Measurements from ENCODE around the gene MCF2. TPM values are rescaled to one million over a fixed set of nuclear protein-coding genes. Genes with fewer than 3 reads are reported as not detected.

MCF2 gene
- total RNA-seq, 1 experiment from 2014 or later, result not detected

DNA sequence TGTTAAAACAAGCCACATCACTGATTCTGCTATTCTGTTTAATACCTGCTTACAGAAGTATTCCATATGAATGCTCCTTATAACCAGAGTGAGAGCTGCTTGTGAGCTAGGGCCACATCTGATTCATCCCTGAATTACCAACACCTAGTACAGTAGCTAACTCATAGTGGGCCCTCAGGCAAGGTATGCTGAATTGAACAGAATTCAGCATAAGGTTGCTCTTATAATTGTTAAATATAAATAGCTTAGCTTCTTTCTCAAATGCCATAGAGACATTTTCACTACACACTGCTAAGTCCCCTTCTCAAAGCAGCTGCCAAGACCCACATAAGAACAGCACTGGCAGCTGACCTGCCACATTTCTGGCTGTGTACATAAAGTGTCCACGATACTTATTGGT lies 27.0 kb upstream of the MCF2 start:
- Histone ChIP-seq H3K9me2 (ENCODE audit: insufficient read depth) (no peaks in the 10 kb centered on the region), H3K27ac (no peak overlapping the region), H4K20me1 (ENCODE audit: insufficient read depth) (no peaks in the 10 kb centered on the region), H3F3A (ENCODE audit: insufficient read depth, low read depth) (peaks cover 10% of the 10 kb centered on the region; the same call in 1 of the 2 replicates), H3K27me3 (ENCODE audit: insufficient read depth, low read depth) (no peaks in the 10 kb centered on the region), H3K4me3 (no peak overlapping the region), H3K79me2 (ENCODE audit: low read depth) (no peaks in the 10 kb centered on the region), H3K4me2 (no peak overlapping the region), H3K9me3 (ENCODE audit: insufficient read depth, low read depth) (no peaks in the 10 kb centered on the region), H2AFZ (no peak overlapping the region), H3K36me3 (ENCODE audit: low read depth) (no peaks in the 10 kb centered on the region), H3K4me1 (replicated peaks; ENCODE audit: insufficient read depth) (peaks cover 10% of the 10 kb centered on the region)
- DNase-seq, result no peak
- no peak for TF ChIP-seq EZH2 (IDR thresholded peaks at IDR 0.05; ENCODE audit: low read depth)
- intact Hi-C loops (cut with micrococcal nuclease; ENCODE audit: unreplicated experiment), result no loop called here
- no TSS peak for BruUV-seq (replicated peaks)
- POLR2A ChIA-PET (ENCODE audit: unreplicated experiment), result no interaction called here
- CTCF ChIA-PET, result no interaction called here

- Histone ChIP-seq H3K9me3 (ENCODE audit: insufficient read depth, low read depth) (no peaks in the 10 kb centered on the region), H3K79me2 (ENCODE audit: low read depth) (no peaks in the 10 kb centered on the region), H3K36me3 (ENCODE audit: low read depth) (no peaks in the 10 kb centered on the region), H3F3A (ENCODE audit: insufficient read depth, low read depth) (no peaks in the 10 kb centered on the region), H2AFZ (no peak overlapping the region), H3K4me3 (no peak overlapping the region), H3K27ac (no peak overlapping the region), H3K4me1 (replicated peaks; ENCODE audit: insufficient read depth) (no peaks in the 10 kb centered on the region), H3K9me2 (ENCODE audit: insufficient read depth) (no peaks in the 10 kb centered on the region), H3K27me3 (ENCODE audit: insufficient read depth, low read depth) (no peaks in the 10 kb centered on the region), H3K4me2 (no peak overlapping the region), H4K20me1 (ENCODE audit: insufficient read depth) (no peaks in the 10 kb centered on the region)
- intact Hi-C loops (cut with micrococcal nuclease; ENCODE audit: unreplicated experiment), result no loop called here
- TF ChIP-seq EZH2 (IDR thresholded peaks at IDR 0.05; ENCODE audit: low read depth), result no peak
- TF ChIP-seq, protein P1, sequence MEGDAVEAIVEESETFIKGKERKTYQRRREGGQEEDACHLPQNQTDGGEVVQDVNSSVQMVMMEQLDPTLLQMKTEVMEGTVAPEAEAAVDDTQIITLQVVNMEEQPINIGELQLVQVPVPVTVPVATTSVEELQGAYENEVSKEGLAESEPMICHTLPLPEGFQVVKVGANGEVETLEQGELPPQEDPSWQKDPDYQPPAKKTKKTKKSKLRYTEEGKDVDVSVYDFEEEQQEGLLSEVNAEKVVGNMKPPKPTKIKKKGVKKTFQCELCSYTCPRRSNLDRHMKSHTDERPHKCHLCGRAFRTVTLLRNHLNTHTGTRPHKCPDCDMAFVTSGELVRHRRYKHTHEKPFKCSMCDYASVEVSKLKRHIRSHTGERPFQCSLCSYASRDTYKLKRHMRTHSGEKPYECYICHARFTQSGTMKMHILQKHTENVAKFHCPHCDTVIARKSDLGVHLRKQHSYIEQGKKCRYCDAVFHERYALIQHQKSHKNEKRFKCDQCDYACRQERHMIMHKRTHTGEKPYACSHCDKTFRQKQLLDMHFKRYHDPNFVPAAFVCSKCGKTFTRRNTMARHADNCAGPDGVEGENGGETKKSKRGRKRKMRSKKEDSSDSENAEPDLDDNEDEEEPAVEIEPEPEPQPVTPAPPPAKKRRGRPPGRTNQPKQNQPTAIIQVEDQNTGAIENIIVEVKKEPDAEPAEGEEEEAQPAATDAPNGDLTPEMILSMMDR (conservative IDR thresholded peaks at IDR 0.05), result no peak
- ChIA-PET CTCF (no interaction called here), POLR2A (ENCODE audit: unreplicated experiment) (no interaction called here)
- no peak for DNase-seq
- no TSS peak for BruUV-seq (replicated peaks)
Observed at GRCh38 chrX:139725720-139726119, 17.8 kb upstream of the MCF2 start.

DNA sequence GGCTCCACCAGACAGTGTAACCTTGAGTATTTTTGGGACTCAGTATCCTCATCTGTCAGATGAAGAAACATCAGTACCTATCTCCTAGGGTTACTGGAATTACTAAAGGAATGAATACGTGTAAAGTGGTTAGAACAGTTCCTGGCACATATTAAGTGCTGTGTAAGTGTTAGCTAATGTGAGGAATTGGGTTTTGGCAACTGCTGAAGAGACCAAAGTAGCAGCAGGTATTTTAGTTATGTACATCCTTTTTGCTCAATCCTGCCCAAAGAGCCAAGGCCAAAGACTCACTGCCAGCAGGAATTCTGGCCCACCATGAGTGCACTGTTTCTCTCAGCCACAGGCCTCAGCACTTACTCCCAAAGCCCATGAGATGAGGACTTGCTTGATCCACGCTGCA lies 16.7 kb upstream of the MCF2 start:
- H2AFZ ChIP-seq, result no peak overlapping the region
- no peaks in the 10 kb centered on the region for H3K4me1 ChIP-seq (replicated peaks; ENCODE audit: insufficient read depth)
- H3K36me3 ChIP-seq (ENCODE audit: low read depth), result no peaks in the 10 kb centered on the region
- no peaks in the 10 kb centered on the region for H3K9me2 ChIP-seq (ENCODE audit: insufficient read depth)
- ChIA-PET POLR2A (ENCODE audit: unreplicated experiment) (no interaction called here), CTCF (no interaction called here)
- no peak overlapping the region for H3K27ac ChIP-seq
- no peak overlapping the region for H3K4me2 ChIP-seq
- intact Hi-C loops (cut with micrococcal nuclease; ENCODE audit: unreplicated experiment), result no loop called here
- no peaks in the 10 kb centered on the region for H3K79me2 ChIP-seq (ENCODE audit: low read depth)
- no peaks in the 10 kb centered on the region for H4K20me1 ChIP-seq (ENCODE audit: insufficient read depth)
- no peaks in the 10 kb centered on the region for H3K27me3 ChIP-seq (ENCODE audit: insufficient read depth, low read depth)
- H3K4me3 ChIP-seq, result no peak overlapping the region
- no TSS peak for BruUV-seq (replicated peaks)
- no peaks in the 10 kb centered on the region for H3K9me3 ChIP-seq (ENCODE audit: insufficient read depth, low read depth)
- H3F3A ChIP-seq (ENCODE audit: insufficient read depth, low read depth), result no peaks in the 10 kb centered on the region
- no peak for DNase-seq
- TF ChIP-seq EZH2 (IDR thresholded peaks at IDR 0.05; ENCODE audit: low read depth), result no peak
- TF ChIP-seq, protein P1 (conservative IDR thresholded peaks at IDR 0.05), result no peak

DNA sequence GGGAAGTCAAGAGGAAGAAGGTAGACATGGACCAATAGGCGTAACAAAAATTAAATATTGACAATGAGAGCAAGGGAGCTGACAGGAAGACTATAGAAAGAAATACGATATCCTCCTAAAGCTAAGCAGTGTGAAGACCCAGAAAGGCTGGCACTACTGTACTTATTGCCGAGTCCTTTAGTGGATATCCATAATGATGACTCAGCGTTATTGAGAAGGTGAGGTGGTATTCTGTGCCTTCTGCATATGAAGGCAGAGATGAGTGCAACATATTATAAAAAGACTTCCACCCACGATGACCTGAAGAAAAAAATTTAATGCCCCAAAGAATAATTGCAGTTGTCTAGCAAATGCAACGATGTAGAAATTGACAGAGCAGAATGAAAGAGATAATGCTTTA lies 13.0 kb upstream of the MCF2 start:
- TF ChIP-seq, protein P1 (conservative IDR thresholded peaks at IDR 0.05), result no peak
- TF ChIP-seq EZH2 (IDR thresholded peaks at IDR 0.05; ENCODE audit: low read depth), result no peak
- CTCF ChIA-PET, result no interaction called here
- Histone ChIP-seq H4K20me1 (ENCODE audit: insufficient read depth) (no peaks in the 10 kb centered on the region), H3K4me3 (no peak overlapping the region), H3K36me3 (ENCODE audit: low read depth) (no peaks in the 10 kb centered on the region), H3K4me1 (replicated peaks; ENCODE audit: insufficient read depth) (no peaks in the 10 kb centered on the region), H3K79me2 (ENCODE audit: low read depth) (no peaks in the 10 kb centered on the region), H3K9me3 (ENCODE audit: insufficient read depth, low read depth) (no peaks in the 10 kb centered on the region), H3K27me3 (ENCODE audit: insufficient read depth, low read depth) (no peaks in the 10 kb centered on the region), H3F3A (ENCODE audit: insufficient read depth, low read depth) (no peaks in the 10 kb centered on the region), H3K9me2 (ENCODE audit: insufficient read depth) (no peaks in the 10 kb centered on the region), H3K4me2 (no peak overlapping the region), H3K27ac (no peak overlapping the region), H2AFZ (no peak overlapping the region)
- POLR2A ChIA-PET (ENCODE audit: unreplicated experiment), result no interaction called here
- intact Hi-C loops (cut with micrococcal nuclease; ENCODE audit: unreplicated experiment), result no loop called here
- no TSS peak for BruUV-seq (replicated peaks)
- DNase-seq, result no peak
